ENCODE results near the gene COX14.

GRCh38 chr12:50085615-50086072 lies 26.4 kb upstream of the COX14 start:
- no peak for TF ChIP-seq CTCF (IDR thresholded peaks at IDR 0.05)
- TF ChIP-seq POLR2AphosphoS5 (IDR thresholded peaks at IDR 0.05; ENCODE audit: low read depth, low read length), result no peak
- no peak for TF ChIP-seq SIN3A (IDR thresholded peaks at IDR 0.05; ENCODE audit: borderline replicate concordance, insufficient read depth, low read depth, low read length)
- TF ChIP-seq TCF7L2 (IDR thresholded peaks at IDR 0.05; ENCODE audit: low read depth, low read length), result no peak
- TF ChIP-seq REST (IDR thresholded peaks at IDR 0.05; ENCODE audit: insufficient read depth in 1 of 2, low read depth in 2 of 2, low read length in 1 of 2), result no peak
